ENCODE results near the gene DSCAML1. TPM values are rescaled to one million over a fixed set of nuclear protein-coding genes. Genes with fewer than 3 reads are reported as not detected.

Gene DSCAML1
- total RNA-seq, 1 donor from 2014 or later, result 4.0 TPM

- H3K4me3 ChIP-seq (ENCODE audit: low read depth, low read length), result no peak overlapping the region
- DNase-seq (ENCODE audit: low read depth), result no peak
- TF ChIP-seq CTCF (conservative IDR thresholded peaks at IDR 0.05; ENCODE audit: low read depth, low read length), result no peak
Measured at GRCh38 chr11:117678658-117679406, 118.2 kb downstream of the DSCAML1 start.

GRCh38 chr11:117677729-117678310 lies 119.2 kb downstream of the DSCAML1 start:
- H3K4me3 ChIP-seq (ENCODE audit: low read depth, low read length), result no peak overlapping the region
- no peak for TF ChIP-seq CTCF (conservative IDR thresholded peaks at IDR 0.05; ENCODE audit: low read depth, low read length)
- DNase-seq (ENCODE audit: low read depth), result no peak

GRCh38 chr11:117676501-117676900 lies 120.5 kb downstream of the DSCAML1 start:
- no peak for DNase-seq (ENCODE audit: low read depth)
- TF ChIP-seq CTCF (conservative IDR thresholded peaks at IDR 0.05; ENCODE audit: low read depth, low read length), result no peak
- no peak overlapping the region for H3K4me3 ChIP-seq (ENCODE audit: low read depth, low read length)

GRCh38 chr11:117673602-117674001 lies 123.4 kb downstream of the DSCAML1 start:
- TF ChIP-seq CTCF (conservative IDR thresholded peaks at IDR 0.05; ENCODE audit: low read depth, low read length), result no peak
- H3K4me3 ChIP-seq (ENCODE audit: low read depth, low read length), result no peak overlapping the region
- DNase-seq (ENCODE audit: low read depth), result no peak

GRCh38 chr11:117671370-117671769 lies 125.6 kb downstream of the DSCAML1 start:
- H3K4me3 ChIP-seq (ENCODE audit: low read depth, low read length), result no peak overlapping the region
- no peak for DNase-seq (ENCODE audit: low read depth)
- TF ChIP-seq CTCF (conservative IDR thresholded peaks at IDR 0.05; ENCODE audit: low read depth, low read length), result no peak

- TF ChIP-seq CTCF (conservative IDR thresholded peaks at IDR 0.05; ENCODE audit: low read depth, low read length), result no peak
- no peak for DNase-seq (ENCODE audit: low read depth)
- no peak overlapping the region for H3K4me3 ChIP-seq (ENCODE audit: low read depth, low read length)
Measured at GRCh38 chr11:117670924-117671323, 126.1 kb downstream of the DSCAML1 start.

GRCh38 chr11:117670443-117670842 lies 126.6 kb downstream of the DSCAML1 start:
- H3K4me3 ChIP-seq (ENCODE audit: low read depth, low read length), result no peak overlapping the region
- no peak for DNase-seq (ENCODE audit: low read depth)
- no peak for TF ChIP-seq CTCF (conservative IDR thresholded peaks at IDR 0.05; ENCODE audit: low read depth, low read length)
